ENCODE results near the gene CAPS.

The CAPS gene

DNA sequence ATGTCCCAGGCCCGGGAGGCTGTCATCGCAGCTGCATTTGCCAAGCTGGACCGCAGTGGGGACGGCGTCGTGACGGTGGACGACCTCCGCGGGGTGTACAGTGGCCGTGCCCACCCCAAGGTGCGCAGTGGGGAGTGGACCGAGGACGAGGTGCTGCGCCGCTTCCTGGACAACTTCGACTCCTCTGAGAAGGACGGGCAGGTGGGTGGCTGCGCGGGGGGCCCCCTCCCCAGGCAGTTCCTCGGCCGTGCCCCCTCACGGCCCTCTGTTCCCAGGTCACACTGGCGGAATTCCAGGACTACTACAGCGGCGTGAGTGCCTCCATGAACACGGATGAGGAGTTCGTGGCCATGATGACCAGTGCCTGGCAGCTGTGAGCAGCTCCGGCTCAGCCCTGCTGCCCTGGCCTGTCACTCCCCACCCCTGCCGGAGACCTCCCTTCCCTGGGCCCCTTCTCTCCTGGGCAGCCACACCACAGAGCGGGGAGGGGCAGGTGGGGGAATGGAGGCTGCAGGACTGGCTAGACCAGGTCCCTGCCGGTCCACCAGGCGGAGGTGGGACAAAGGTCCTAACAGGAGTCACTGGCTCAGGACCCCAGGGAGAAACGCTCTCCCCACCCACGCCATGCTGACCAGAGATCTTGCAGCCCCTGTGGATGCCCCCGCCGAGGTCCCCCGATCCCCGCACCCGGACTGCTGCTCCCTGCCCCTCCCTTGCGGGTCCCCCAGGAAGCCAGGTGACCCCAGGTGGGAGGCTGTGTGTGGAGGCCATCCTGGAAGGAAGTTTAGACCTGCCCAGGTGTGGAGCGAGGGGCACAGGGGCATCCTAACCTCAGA is 1.1 kb downstream of the CAPS start:
- ChIA-PET CTCF (interaction anchor here (0.9 to 1.3 kb wide), 3 partner anchors 19 to 53 kb away, joined by 3 read pairs; no protein-coding TSS in a partner anchor), POLR2A (no interaction called here)
- no peak overlapping the region for H3K4me3 ChIP-seq (ENCODE audit: low read depth, low read length)
- TF ChIP-seq, protein P1, sequence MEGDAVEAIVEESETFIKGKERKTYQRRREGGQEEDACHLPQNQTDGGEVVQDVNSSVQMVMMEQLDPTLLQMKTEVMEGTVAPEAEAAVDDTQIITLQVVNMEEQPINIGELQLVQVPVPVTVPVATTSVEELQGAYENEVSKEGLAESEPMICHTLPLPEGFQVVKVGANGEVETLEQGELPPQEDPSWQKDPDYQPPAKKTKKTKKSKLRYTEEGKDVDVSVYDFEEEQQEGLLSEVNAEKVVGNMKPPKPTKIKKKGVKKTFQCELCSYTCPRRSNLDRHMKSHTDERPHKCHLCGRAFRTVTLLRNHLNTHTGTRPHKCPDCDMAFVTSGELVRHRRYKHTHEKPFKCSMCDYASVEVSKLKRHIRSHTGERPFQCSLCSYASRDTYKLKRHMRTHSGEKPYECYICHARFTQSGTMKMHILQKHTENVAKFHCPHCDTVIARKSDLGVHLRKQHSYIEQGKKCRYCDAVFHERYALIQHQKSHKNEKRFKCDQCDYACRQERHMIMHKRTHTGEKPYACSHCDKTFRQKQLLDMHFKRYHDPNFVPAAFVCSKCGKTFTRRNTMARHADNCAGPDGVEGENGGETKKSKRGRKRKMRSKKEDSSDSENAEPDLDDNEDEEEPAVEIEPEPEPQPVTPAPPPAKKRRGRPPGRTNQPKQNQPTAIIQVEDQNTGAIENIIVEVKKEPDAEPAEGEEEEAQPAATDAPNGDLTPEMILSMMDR (IDR thresholded peaks at IDR 0.05; ENCODE audit: insufficient read depth, low read length, missing control alignments), result no peak
- DNase-seq (ENCODE audit: low read depth, low spot score), result no peak

DNA sequence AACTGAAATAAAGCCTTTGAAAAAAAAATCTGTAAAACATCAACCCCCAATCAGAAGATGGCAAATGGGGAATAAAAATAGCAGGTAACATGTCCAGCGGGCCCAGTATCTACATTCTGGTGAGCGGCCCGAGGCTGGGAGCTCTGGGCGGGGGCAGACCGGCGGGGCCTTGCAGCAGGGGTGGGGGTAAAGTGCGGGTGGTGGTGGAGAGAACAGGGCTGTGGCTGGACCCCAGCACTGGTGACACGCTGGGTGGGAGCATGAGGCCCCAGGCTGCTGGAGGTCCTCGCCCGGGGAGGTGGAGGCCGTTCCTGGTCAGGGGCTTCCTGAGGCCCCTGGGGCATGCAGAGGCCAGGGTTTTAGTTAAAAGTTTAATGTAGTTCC is 1.7 kb downstream of the CAPS start:
- ChIA-PET CTCF (no interaction called here), POLR2A (no interaction called here)
- DNase-seq (ENCODE audit: low read depth, low spot score), result no peak
- TF ChIP-seq, protein P1 (IDR thresholded peaks at IDR 0.05; ENCODE audit: insufficient read depth, low read length, missing control alignments), result no peak
- H3K4me3 ChIP-seq (ENCODE audit: low read depth, low read length), result no peak overlapping the region

- POLR2A ChIA-PET, result no interaction called here
- CTCF ChIA-PET, result no interaction called here
- no peak for DNase-seq (ENCODE audit: low read depth, low spot score)
- no peak overlapping the region for H3K4me3 ChIP-seq (ENCODE audit: low read depth, low read length)
- TF ChIP-seq, protein P1 (IDR thresholded peaks at IDR 0.05; ENCODE audit: insufficient read depth, low read length, missing control alignments), result no peak
Observed at GRCh38 chr19:5916181-5916708, 2.2 kb downstream of the CAPS start.

GRCh38 chr19:5917431-5918107 is 3.5 kb downstream of the CAPS start:
- TF ChIP-seq, protein P1 (IDR thresholded peaks at IDR 0.05; ENCODE audit: insufficient read depth, low read length, missing control alignments), result no peak
- H3K4me3 ChIP-seq (ENCODE audit: low read depth, low read length), result no peak overlapping the region
- CTCF ChIA-PET, result no interaction called here
- no peak for DNase-seq (ENCODE audit: low read depth, low spot score)
- POLR2A ChIA-PET, result no interaction called here

GRCh38 chr19:5918463-5919079 is 4.5 kb downstream of the CAPS start:
- CTCF ChIA-PET, result no interaction called here
- H3K4me3 ChIP-seq (ENCODE audit: low read depth, low read length), result no peak overlapping the region
- no peak for DNase-seq (ENCODE audit: low read depth, low spot score)
- TF ChIP-seq, protein P1 (IDR thresholded peaks at IDR 0.05; ENCODE audit: insufficient read depth, low read length, missing control alignments), result no peak
- POLR2A ChIA-PET, result no interaction called here
